ENCODE results near the gene E2F1.

Gene E2F1

GRCh38 chr20:33686100-33686983 lies at the start of gene E2F1:
E2F1 (minus strand) TSS chr20:33686385; CDS start chr20:33686264, 121 bp downstream.
- peak; percentile 88 for DNase-seq (ENCODE audit: low spot score)

- DNase-seq (ENCODE audit: low spot score) = no peak
Measured at GRCh38 chr20:33733654-33734576, 47.7 kb upstream of the E2F1 start.

- no peak for DNase-seq (ENCODE audit: low spot score)
Measured at GRCh38 chr20:33732166-33732970, 46.2 kb upstream of the E2F1 start.

- peak; percentile 87 for DNase-seq (ENCODE audit: low spot score)
Measured at GRCh38 chr20:33731693-33732165, 45.5 kb upstream of the E2F1 start, which contains the start of gene ZNF341. ZNF341 (plus strand) TSS chr20:33731996; CDS start chr20:33732022, 26 bp downstream.

GRCh38 chr20:33730946-33731692 lies 44.9 kb upstream of the E2F1 start:
- no peak for DNase-seq (ENCODE audit: low spot score)

GRCh38 chr20:33729101-33729500 lies 42.9 kb upstream of the E2F1 start:
- DNase-seq (ENCODE audit: low spot score) = no peak

GRCh38 chr20:33728463-33728862 lies 42.3 kb upstream of the E2F1 start:
- no peak for DNase-seq (ENCODE audit: low spot score)

GRCh38 chr20:33727806-33728205 lies 41.6 kb upstream of the E2F1 start:
- no peak for DNase-seq (ENCODE audit: low spot score)

GRCh38 chr20:33727115-33727479 lies 40.9 kb upstream of the E2F1 start:
- no peak for DNase-seq (ENCODE audit: low spot score)

- DNase-seq (ENCODE audit: low spot score) = no peak
Measured at GRCh38 chr20:33725607-33726264, 39.6 kb upstream of the E2F1 start.

- DNase-seq (ENCODE audit: low spot score) = no peak
Measured at GRCh38 chr20:33724439-33725094, 38.4 kb upstream of the E2F1 start.

GRCh38 chr20:33721391-33722140 lies 35.4 kb upstream of the E2F1 start:
- DNase-seq (ENCODE audit: low spot score) = no peak

GRCh38 chr20:33719989-33720709 lies 34.0 kb upstream of the E2F1 start, which contains the start of gene PXMP4:
PXMP4 (minus strand) TSS chr20:33720310; CDS start chr20:33720207, 103 bp downstream.
- DNase-seq (ENCODE audit: low spot score) = peak; percentile 89

- DNase-seq (ENCODE audit: low spot score) = no peak
Measured at GRCh38 chr20:33719277-33719988, 33.2 kb upstream of the E2F1 start.

- no peak for DNase-seq (ENCODE audit: low spot score)
Measured at GRCh38 chr20:33716498-33716897, 30.3 kb upstream of the E2F1 start.

GRCh38 chr20:33713865-33714367 lies 27.7 kb upstream of the E2F1 start:
- no peak for DNase-seq (ENCODE audit: low spot score)

GRCh38 chr20:33711446-33711738 lies 25.2 kb upstream of the E2F1 start:
- no peak for DNase-seq (ENCODE audit: low spot score)

Measured in hematopoietic multipotent progenitor cell treated with erythropoietin and hydrocortisone succinate and interleukin-3 and kit ligand, for 17 days (in vitro differentiated cells).